ENCODE data around the gene GID4. TPM values are rescaled to one million over a fixed set of nuclear protein-coding genes. Genes with fewer than 3 reads are reported as not detected.

GID4 gene
- total RNA-seq, 1 experiment from 2014 or later = 11.4 TPM

GRCh38 chr17:18089613-18090012 is 50.4 kb downstream of the GID4 start:
- Histone ChIP-seq H3K23me2 (ENCODE audit: insufficient read length, low read depth, low read length, poor library complexity, severe bottlenecking) (peaks cover 7% of the 10 kb centered on the region), H2BK5ac (ENCODE audit: insufficient read length, low read length) (no peak overlapping the region), H3K18ac (ENCODE audit: insufficient read length, low read depth, low read length) (no peak overlapping the region), H4K8ac (replicated peaks; ENCODE audit: insufficient read length, low read depth, low read length) (no peak overlapping the region), H3K79me1 (ENCODE audit: insufficient read depth, low read depth, low read length, poor library complexity, severe bottlenecking) (no peaks in the 10 kb centered on the region), H4K5ac (ENCODE audit: insufficient read length, low read depth, low read length) (no peak overlapping the region), H3K4me2 (ENCODE audit: insufficient read depth, insufficient read length, low read length) (no peak overlapping the region), H3K4ac (ENCODE audit: low read depth, low read length) (no peak overlapping the region), H3K79me2 (ENCODE audit: insufficient read depth, low read length) (no peaks in the 10 kb centered on the region), H4K91ac (ENCODE audit: insufficient read length, low read depth, low read length) (no peak overlapping the region), H2BK15ac (ENCODE audit: low read depth, low read length) (no peak overlapping the region), H2AFZ (ENCODE audit: low read length) (no peak overlapping the region), H3K14ac (ENCODE audit: insufficient read depth, low read length) (no peak overlapping the region), H3K9ac (ENCODE audit: extremely low read depth, insufficient read length, low read length) (no peak overlapping the region), H3K27ac (ENCODE audit: insufficient read length, low read depth, low read length) (no peak overlapping the region), H3T11ph (ENCODE audit: low read length) (no peak overlapping the region), H2BK120ac (ENCODE audit: low read depth, low read length, poor library complexity, severe bottlenecking) (no peak overlapping the region), H2BK12ac (ENCODE audit: insufficient read length, low read depth, low read length) (no peak overlapping the region), H3K56ac (ENCODE audit: insufficient read length, low read depth, low read length) (no peak overlapping the region), H3K4me1 (ENCODE audit: insufficient read depth, low read length) (no peaks in the 10 kb centered on the region), H2BK20ac (ENCODE audit: low read depth, low read length, poor library complexity, severe bottlenecking) (no peak overlapping the region), H4K20me1 (ENCODE audit: control insufficient read depth, insufficient read depth, insufficient read length) (no peaks in the 10 kb centered on the region), H2AK5ac (ENCODE audit: insufficient read length, low read length) (no peak overlapping the region), H3K27me3 (ENCODE audit: insufficient read depth, low read length) (no peaks in the 10 kb centered on the region), H3K9me3 (ENCODE audit: control insufficient read depth, low read depth, low read length) (no peaks in the 10 kb centered on the region), H3K23ac (ENCODE audit: insufficient read length, low read depth, low read length) (no peak overlapping the region)
- Mint-ChIP-seq H3K9me3 (no peaks in the 10 kb centered on the region), H3K4me1 (peaks cover 9 to 15% of the 10 kb centered on the region in 2 experiments), H3K27ac (peak overlapping the region in 1 of 3 experiments; percentile 77; a peak in 1 of 7 replicates), H3K4me3 (peak overlapping the region; percentile 98; a peak in 4 of 5 replicates), H3K36me3 (ENCODE audit: insufficient read depth in 1 of 3, low read depth in 3 of 3) (peaks cover 5 to 29% (median 18%) of the 10 kb centered on the region in 3 experiments; a peak in 6 of 7 replicates), H3K27me3 (ENCODE audit: low read depth) (no peaks in the 10 kb centered on the region)
- no CpG with 5 or more reads among the region's 2 CpGs for WGBS (ENCODE audit: extremely low coverage, insufficient read length, low lambda C conversion rate)
- no peak for DNase-seq
- TF ChIP-seq, protein P1, sequence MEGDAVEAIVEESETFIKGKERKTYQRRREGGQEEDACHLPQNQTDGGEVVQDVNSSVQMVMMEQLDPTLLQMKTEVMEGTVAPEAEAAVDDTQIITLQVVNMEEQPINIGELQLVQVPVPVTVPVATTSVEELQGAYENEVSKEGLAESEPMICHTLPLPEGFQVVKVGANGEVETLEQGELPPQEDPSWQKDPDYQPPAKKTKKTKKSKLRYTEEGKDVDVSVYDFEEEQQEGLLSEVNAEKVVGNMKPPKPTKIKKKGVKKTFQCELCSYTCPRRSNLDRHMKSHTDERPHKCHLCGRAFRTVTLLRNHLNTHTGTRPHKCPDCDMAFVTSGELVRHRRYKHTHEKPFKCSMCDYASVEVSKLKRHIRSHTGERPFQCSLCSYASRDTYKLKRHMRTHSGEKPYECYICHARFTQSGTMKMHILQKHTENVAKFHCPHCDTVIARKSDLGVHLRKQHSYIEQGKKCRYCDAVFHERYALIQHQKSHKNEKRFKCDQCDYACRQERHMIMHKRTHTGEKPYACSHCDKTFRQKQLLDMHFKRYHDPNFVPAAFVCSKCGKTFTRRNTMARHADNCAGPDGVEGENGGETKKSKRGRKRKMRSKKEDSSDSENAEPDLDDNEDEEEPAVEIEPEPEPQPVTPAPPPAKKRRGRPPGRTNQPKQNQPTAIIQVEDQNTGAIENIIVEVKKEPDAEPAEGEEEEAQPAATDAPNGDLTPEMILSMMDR (conservative IDR thresholded peaks at IDR 0.05) = no peak
